ENCODE measurements around the gene RNASE8. TPM values are rescaled to one million over a fixed set of nuclear protein-coding genes. Genes with fewer than 3 reads are reported as not detected.
A peak's percentile ranks its signal among the peaks of the same experiment; 100 is the strongest.

Gene RNASE8
- total RNA-seq, 1 donor from 2014 or later: not detected

GRCh38 chr14:21022686-21023085 lies 34.9 kb upstream of the RNASE8 start:
- H3K4me3 Mint-ChIP-seq: peak overlapping the region; percentile 90
- TF ChIP-seq CTCF (IDR thresholded peaks at IDR 0.05; ENCODE audit: unreplicated experiment): no peak
- H3K27me3 Mint-ChIP-seq (ENCODE audit: low read depth): no peaks in the 10 kb centered on the region
- H3K27ac Mint-ChIP-seq: peak overlapping the region; percentile 5
- peaks cover 20% of the 10 kb centered on the region for H3K36me3 Mint-ChIP-seq
- H3K9me3 Mint-ChIP-seq: no peaks in the 10 kb centered on the region
- H3K4me1 Mint-ChIP-seq: peaks cover 45% of the 10 kb centered on the region
- no peak for DNase-seq (ENCODE audit: low spot score in 2 of 2, unreplicated experiment in 2 of 2)

GRCh38 chr14:21023174-21023573 lies 34.4 kb upstream of the RNASE8 start:
- H3K4me3 Mint-ChIP-seq: peak overlapping the region; percentile 90
- H3K9me3 Mint-ChIP-seq: no peaks in the 10 kb centered on the region
- peaks cover 45% of the 10 kb centered on the region for H3K4me1 Mint-ChIP-seq
- TF ChIP-seq CTCF (IDR thresholded peaks at IDR 0.05; ENCODE audit: unreplicated experiment): no peak
- no peak for DNase-seq (ENCODE audit: low spot score in 2 of 2, unreplicated experiment in 2 of 2)
- no peaks in the 10 kb centered on the region for H3K27me3 Mint-ChIP-seq (ENCODE audit: low read depth)
- peaks cover 20% of the 10 kb centered on the region for H3K36me3 Mint-ChIP-seq
- peak overlapping the region; percentile 5 for H3K27ac Mint-ChIP-seq

GRCh38 chr14:21023817-21024584 lies 33.6 kb upstream of the RNASE8 start:
- H3K36me3 Mint-ChIP-seq: peaks cover 20% of the 10 kb centered on the region
- TF ChIP-seq CTCF (IDR thresholded peaks at IDR 0.05; ENCODE audit: unreplicated experiment): no peak
- peaks cover 48% of the 10 kb centered on the region for H3K4me1 Mint-ChIP-seq
- no peaks in the 10 kb centered on the region for H3K27me3 Mint-ChIP-seq (ENCODE audit: low read depth)
- DNase-seq (ENCODE audit: low spot score in 2 of 2, unreplicated experiment in 2 of 2): no peak
- H3K4me3 Mint-ChIP-seq: peak overlapping the region; percentile 90
- H3K27ac Mint-ChIP-seq: peak overlapping the region; percentile 79
- no peaks in the 10 kb centered on the region for H3K9me3 Mint-ChIP-seq

- Mint-ChIP-seq H3K27ac (peak within 1 kb of the TSS; percentile 94), H3K4me1 (peaks cover 48% of the 10 kb centered on the region), H3K4me3 (peak within 1 kb of the TSS; percentile 90), H3K36me3 (peaks cover 16% of the 10 kb centered on the region), H3K27me3 (ENCODE audit: low read depth) (no peaks in the 10 kb centered on the region), H3K9me3 (no peaks in the 10 kb centered on the region)
- TF ChIP-seq CTCF (IDR thresholded peaks at IDR 0.05; ENCODE audit: unreplicated experiment): peak; percentile 13
- peak; percentile 74 to 84 for DNase-seq (ENCODE audit: low spot score in 2 of 2, unreplicated experiment in 2 of 2)
These were observed 32.8 kb upstream of the RNASE8 start, which contains the start of gene NDRG2 for GRCh38 chr14:21024585-21025370. Gene NDRG2 (minus strand): TSS chr14:21025061. CDS start chr14:21023315, 1,746 bp downstream.

GRCh38 chr14:21025371-21026273 lies 32.0 kb upstream of the RNASE8 start:
- Mint-ChIP-seq H3K36me3 (peaks cover 12% of the 10 kb centered on the region), H3K27ac (peak overlapping the region; percentile 94)

More at GRCh38 chr14:21025371-21026273, 32.0 kb upstream of the RNASE8 start:
- H3K4me3 Mint-ChIP-seq: peak overlapping the region; percentile 90
- peak in 1 of 2 experiments; percentile 51 for DNase-seq (ENCODE audit: low spot score in 2 of 2, unreplicated experiment in 2 of 2)
- no peaks in the 10 kb centered on the region for H3K27me3 Mint-ChIP-seq (ENCODE audit: low read depth)
- TF ChIP-seq CTCF (IDR thresholded peaks at IDR 0.05; ENCODE audit: unreplicated experiment): no peak
- no peaks in the 10 kb centered on the region for H3K9me3 Mint-ChIP-seq
- H3K4me1 Mint-ChIP-seq: peaks cover 48% of the 10 kb centered on the region

Measured in mesothelial cell of epicardium (in vitro differentiated cells).